SU-DHL-6 (cell line): ENCODE measurements around the gene SPIRE2.
A peak's percentile ranks its signal among the peaks of the same experiment; 100 is the strongest.

Source experiments
- H2AFZ ChIP-seq: fragments of 200-600 bp; sonication (generic); 2 replicates; pipeline ENCODE4 v1.6.1; 2014; ENCODE audit warnings: low read depth, mild to moderate bottlenecking, moderate library complexity, mixed read lengths, antibody characterized with exemption, low read length; ENCODE audit not compliant: severe bottlenecking
- H3F3A ChIP-seq: fragments of 200-600 bp; shearing (Covaris generic); 2 replicates; pipeline ENCODE4 v1.6.0; 2016; ENCODE audit warnings: antibody characterized with exemption, mild to moderate bottlenecking; ENCODE audit not compliant: insufficient read depth
- H3K27ac ChIP-seq: fragments of 200-600 bp; sonication (generic); 2 replicates; pipeline ENCODE4 v1.5.1; 2016; ENCODE audit warnings: low read depth, mild to moderate bottlenecking, low read length, moderate library complexity, mixed read lengths
- H3K27me3 ChIP-seq: fragments of 200-600 bp; sonication (generic), shearing (Covaris generic); 2 replicates; pipeline ENCODE4 v1.6.0; 2014; ENCODE audit warnings: mild to moderate bottlenecking, low read length
- H3K36me3 ChIP-seq: fragments of 200-600 bp; sonication (generic); 2 replicates; pipeline ENCODE4 v1.6.1; 2014; ENCODE audit warnings: mild to moderate bottlenecking, low read length, mixed read lengths
- H3K4me2 ChIP-seq: fragments of 300-600, 200-600 bp; shearing (Covaris generic), sonication (generic); 2 replicates; pipeline ENCODE4 v1.6.0; 2014; ENCODE audit warnings: low read length, low read depth, mild to moderate bottlenecking; ENCODE audit not compliant: poor library complexity, severe bottlenecking
- H3K4me3 ChIP-seq: fragments of 200-600 bp; sonication (generic); 2 replicates; pipeline ENCODE4 v1.5.1; 2014; ENCODE audit warnings: antibody characterized with exemption, low read length, mild to moderate bottlenecking, mixed read lengths; ENCODE audit not compliant: insufficient read depth, poor library complexity, severe bottlenecking
- H3K79me2 ChIP-seq: fragments of 200-600 bp; sonication (generic); 2 replicates; pipeline ENCODE4 v1.6.1; 2014; ENCODE audit warnings: mild to moderate bottlenecking, low read length, moderate library complexity; ENCODE audit not compliant: insufficient read depth
- H3K9ac ChIP-seq: fragments of 200-600 bp; sonication (generic); 2 replicates; pipeline ENCODE4 v1.7.0; 2014; ENCODE audit warnings: mild to moderate bottlenecking, low read length
- H3K9me2 ChIP-seq: fragments of 200-600 bp; sonication (generic); replicated peaks from 2 replicates; pipeline ENCODE4 v1.6.1; 2014; ENCODE audit warnings: low read length; ENCODE audit not compliant: insufficient read depth
- H3K9me3 ChIP-seq: fragments of 200-600 bp; sonication (generic); 2 replicates; pipeline ENCODE4 v1.6.1; 2014; ENCODE audit warnings: low read length, mixed read lengths; ENCODE audit not compliant: insufficient read depth
- H4K20me1 ChIP-seq: fragments of 200-600 bp; sonication (generic); 2 replicates; pipeline ENCODE4 v1.6.1; 2014; ENCODE audit warnings: low read depth, mild to moderate bottlenecking, antibody characterized with exemption, low read length, moderate library complexity, mixed read lengths
- EZH2phosphoT487 ChIP-seq: fragments of 200-600 bp; sonication (generic), shearing (Covaris generic); conservative IDR thresholded peaks from 2 replicates; pipeline ENCODE4 v1.6.1; 2018; ENCODE audit warnings: mild to moderate bottlenecking, antibody characterized with exemption, low read length, moderate library complexity, mixed read lengths
- TF ChIP-seq, protein P1 (sequence below): fragments of 200-600 bp; sonication (generic); IDR thresholded peaks from one replicate; pipeline ENCODE4 v1.5.1; 2017; ENCODE audit warnings: antibody characterized with exemption, mild to moderate bottlenecking, low read length, moderate library complexity; ENCODE audit not compliant: insufficient read depth, poor library complexity, severe bottlenecking

Gene SPIRE2

DNA sequence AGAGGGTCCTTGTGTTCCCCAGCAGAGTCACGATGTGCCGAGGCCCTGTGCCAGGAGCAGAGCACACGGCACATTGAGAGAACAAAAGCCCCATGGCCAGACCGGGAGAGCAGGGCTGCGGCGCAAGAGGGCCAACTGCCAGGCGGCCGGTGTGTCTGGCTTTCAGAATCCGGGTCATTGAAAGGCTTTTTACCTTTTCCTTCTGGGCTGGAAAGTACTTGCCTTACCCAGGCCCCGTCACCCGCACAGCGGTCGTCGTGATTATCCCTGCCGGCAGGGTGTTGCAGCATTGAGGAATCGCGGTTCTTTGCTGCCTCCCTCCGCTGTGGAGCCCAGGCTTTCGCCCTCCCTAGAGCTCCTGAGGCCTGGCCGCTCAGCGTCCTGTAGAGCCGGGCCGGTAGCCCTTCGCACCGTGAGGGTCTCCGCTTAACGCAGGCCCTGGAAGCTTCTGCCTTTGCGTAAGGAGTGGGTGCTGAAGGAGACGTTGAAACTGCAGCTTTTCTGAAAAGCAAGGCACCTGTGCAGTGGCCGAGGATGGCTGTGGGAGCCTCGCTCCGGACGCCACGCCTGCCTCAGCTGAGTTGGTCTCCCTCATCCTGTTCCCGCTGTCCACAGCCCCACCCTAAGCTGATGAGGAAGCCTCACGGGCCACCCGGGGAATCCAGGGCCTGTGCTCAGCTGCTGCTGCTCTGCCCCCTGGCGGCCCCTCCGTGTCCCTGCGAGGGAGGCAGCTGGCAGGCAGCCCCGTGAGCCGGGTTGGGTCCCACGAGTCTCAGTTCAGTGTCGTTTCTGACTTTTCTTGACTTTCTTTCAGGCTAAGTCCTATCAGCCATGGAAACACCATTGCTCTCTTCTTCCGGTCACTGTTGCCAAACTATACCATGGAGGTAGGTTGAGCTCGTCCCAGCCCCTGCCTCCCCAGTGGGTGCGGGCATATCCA lies 81.8 kb downstream of the SPIRE2 start:
- Histone ChIP-seq H3K9me2 (no peaks in the 10 kb centered on the region), H3K36me3 (no peaks in the 10 kb centered on the region; the same call in 1 of the 2 replicates), H3K4me2 (no peak overlapping the region), H3K9me3 (no peaks in the 10 kb centered on the region), H3K79me2 (no peaks in the 10 kb centered on the region), H2AFZ (no peak overlapping the region), H3K4me3 (no peak overlapping the region), H3K27ac (peak overlapping the region; percentile 86), H4K20me1 (no peaks in the 10 kb centered on the region), H3K9ac (peak overlapping the region; percentile 20; the same call in 1 of the 2 replicates), H3F3A (peaks cover 15% of the 10 kb centered on the region), H3K27me3 (no peaks in the 10 kb centered on the region)
- TF ChIP-seq EZH2phosphoT487: no peak
- TF ChIP-seq, protein P1, sequence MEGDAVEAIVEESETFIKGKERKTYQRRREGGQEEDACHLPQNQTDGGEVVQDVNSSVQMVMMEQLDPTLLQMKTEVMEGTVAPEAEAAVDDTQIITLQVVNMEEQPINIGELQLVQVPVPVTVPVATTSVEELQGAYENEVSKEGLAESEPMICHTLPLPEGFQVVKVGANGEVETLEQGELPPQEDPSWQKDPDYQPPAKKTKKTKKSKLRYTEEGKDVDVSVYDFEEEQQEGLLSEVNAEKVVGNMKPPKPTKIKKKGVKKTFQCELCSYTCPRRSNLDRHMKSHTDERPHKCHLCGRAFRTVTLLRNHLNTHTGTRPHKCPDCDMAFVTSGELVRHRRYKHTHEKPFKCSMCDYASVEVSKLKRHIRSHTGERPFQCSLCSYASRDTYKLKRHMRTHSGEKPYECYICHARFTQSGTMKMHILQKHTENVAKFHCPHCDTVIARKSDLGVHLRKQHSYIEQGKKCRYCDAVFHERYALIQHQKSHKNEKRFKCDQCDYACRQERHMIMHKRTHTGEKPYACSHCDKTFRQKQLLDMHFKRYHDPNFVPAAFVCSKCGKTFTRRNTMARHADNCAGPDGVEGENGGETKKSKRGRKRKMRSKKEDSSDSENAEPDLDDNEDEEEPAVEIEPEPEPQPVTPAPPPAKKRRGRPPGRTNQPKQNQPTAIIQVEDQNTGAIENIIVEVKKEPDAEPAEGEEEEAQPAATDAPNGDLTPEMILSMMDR: peak; percentile 86

DNA sequence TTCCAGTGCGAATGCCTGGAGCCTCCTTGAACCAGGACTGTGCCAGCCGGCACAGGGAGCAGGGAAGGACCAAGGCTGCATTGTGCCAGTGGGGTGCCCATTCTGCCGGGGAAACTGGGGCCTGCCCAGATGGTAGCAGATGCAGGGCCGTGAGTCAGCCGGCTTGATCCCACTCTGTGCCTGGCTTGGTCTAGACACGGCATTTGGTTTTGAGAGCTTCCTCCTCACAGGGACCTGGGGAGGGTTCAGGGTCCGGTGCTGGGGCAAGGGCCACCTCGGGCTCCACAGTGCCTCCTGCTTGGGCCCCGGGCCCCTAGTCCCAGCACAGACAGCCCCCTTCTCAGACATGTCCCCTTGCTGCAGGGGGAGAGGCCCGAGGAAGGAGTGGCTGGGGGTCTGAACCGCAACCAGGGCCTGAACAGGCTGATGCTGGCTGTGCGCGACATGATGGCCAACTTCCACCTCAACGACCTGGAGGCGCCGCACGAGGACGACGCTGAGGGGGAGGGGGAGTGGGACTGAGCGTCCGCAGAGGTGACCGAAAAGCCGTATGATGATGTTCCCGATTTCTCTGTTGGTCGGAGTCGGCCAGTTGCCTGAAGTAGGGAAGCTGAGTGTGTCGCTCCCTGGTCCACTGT lies 82.6 kb downstream of the SPIRE2 start:
- peaks cover 15% of the 10 kb centered on the region for H3F3A ChIP-seq
- H3K9me2 ChIP-seq: no peaks in the 10 kb centered on the region
- no peak overlapping the region for H2AFZ ChIP-seq
- TF ChIP-seq, protein P1: no peak
- no peak for TF ChIP-seq EZH2phosphoT487
- H3K9me3 ChIP-seq: no peaks in the 10 kb centered on the region
- no peak overlapping the region for H3K9ac ChIP-seq
- H3K4me3 ChIP-seq: no peak overlapping the region
- H3K36me3 ChIP-seq: no peaks in the 10 kb centered on the region; the same call in 1 of the 2 replicates
- no peak overlapping the region for H3K4me2 ChIP-seq
- H4K20me1 ChIP-seq: no peaks in the 10 kb centered on the region
- H3K79me2 ChIP-seq: no peaks in the 10 kb centered on the region
- H3K27me3 ChIP-seq: no peaks in the 10 kb centered on the region
- H3K27ac ChIP-seq: no peak overlapping the region

DNA sequence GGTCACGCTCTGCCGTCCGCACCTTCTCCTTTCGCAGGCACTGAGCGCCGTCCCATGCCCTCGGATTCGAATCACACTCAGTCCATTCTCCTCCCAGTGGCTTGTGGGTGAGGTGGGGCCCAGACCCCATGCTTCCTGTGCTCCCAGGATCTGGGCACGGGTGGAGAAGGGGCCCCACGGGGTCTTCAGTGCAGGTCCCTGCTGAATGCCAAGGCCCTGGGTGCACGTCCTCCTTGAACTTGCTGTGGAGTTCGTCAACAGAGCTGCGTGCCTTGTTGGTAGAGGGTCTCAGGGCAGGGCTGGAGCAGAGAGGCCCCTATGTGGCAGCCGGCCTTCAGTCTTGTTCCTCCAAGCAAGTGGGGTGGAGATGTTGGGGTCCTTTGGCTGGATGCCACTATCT lies 83.1 kb downstream of the SPIRE2 start:
- no peaks in the 10 kb centered on the region for H4K20me1 ChIP-seq
- peaks cover 14% of the 10 kb centered on the region for H3F3A ChIP-seq
- H3K36me3 ChIP-seq: no peaks in the 10 kb centered on the region; the same call in 1 of the 2 replicates
- H3K4me2 ChIP-seq: no peak overlapping the region
- no peaks in the 10 kb centered on the region for H3K9me2 ChIP-seq
- H2AFZ ChIP-seq: no peak overlapping the region
- no peaks in the 10 kb centered on the region for H3K79me2 ChIP-seq
- H3K9me3 ChIP-seq: no peaks in the 10 kb centered on the region
- H3K27ac ChIP-seq: no peak overlapping the region
- no peak overlapping the region for H3K9ac ChIP-seq
- no peak overlapping the region for H3K4me3 ChIP-seq
- H3K27me3 ChIP-seq: no peaks in the 10 kb centered on the region
- TF ChIP-seq, protein P1: no peak
- TF ChIP-seq EZH2phosphoT487: no peak
